ENCODE data around the gene ADSL.

- TF ChIP-seq, protein P1, sequence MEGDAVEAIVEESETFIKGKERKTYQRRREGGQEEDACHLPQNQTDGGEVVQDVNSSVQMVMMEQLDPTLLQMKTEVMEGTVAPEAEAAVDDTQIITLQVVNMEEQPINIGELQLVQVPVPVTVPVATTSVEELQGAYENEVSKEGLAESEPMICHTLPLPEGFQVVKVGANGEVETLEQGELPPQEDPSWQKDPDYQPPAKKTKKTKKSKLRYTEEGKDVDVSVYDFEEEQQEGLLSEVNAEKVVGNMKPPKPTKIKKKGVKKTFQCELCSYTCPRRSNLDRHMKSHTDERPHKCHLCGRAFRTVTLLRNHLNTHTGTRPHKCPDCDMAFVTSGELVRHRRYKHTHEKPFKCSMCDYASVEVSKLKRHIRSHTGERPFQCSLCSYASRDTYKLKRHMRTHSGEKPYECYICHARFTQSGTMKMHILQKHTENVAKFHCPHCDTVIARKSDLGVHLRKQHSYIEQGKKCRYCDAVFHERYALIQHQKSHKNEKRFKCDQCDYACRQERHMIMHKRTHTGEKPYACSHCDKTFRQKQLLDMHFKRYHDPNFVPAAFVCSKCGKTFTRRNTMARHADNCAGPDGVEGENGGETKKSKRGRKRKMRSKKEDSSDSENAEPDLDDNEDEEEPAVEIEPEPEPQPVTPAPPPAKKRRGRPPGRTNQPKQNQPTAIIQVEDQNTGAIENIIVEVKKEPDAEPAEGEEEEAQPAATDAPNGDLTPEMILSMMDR (IDR thresholded peaks at IDR 0.05): no peak
- TF ChIP-seq POLR2A (IDR thresholded peaks at IDR 0.05) (no peak), POLR2AphosphoS5 (IDR thresholded peaks at IDR 0.05) (no peak)
Measured at GRCh38 chr22:40308999-40309573, 37.2 kb upstream of the ADSL start.

Measured in suprapubic skin (tissue), 4 donors.